Endothelial cell of umbilical vein (primary cell): ENCODE results near the gene UFD1. TPM values are rescaled to one million over a fixed set of nuclear protein-coding genes. Genes with fewer than 3 reads are reported as not detected.

Experiments
- BruUV-seq: library from RNA; stranded (reverse); fragments of 400-500 nt; replicated peaks from 2 replicates; lab custom pipeline; 2021; lab: Mats Ljungman, UMichigan
- CTCF ChIA-PET: fragments of 300-600, 350-600 bp; sonication (Branson Sonifier 250); formaldehyde crosslinking; loops from one replicate; lab custom pipeline; 2021; ENCODE audit warnings: antibody characterized with exemption, inconsistent platforms; lab: Charles Lee
- POLR2A ChIA-PET: fragments of 300-600, 350-600 bp; sonication (Branson Sonifier 250); formaldehyde crosslinking; loops from one replicate; lab custom pipeline; 2021; ENCODE audit warnings: antibody characterized with exemption, inconsistent platforms; lab: Charles Lee
- DNase-seq: peaks from one replicate; pipeline ENCODE4 v3.0.0-alpha.2; 2011; ENCODE audit warnings: low read depth, low spot score
- FAIRE-seq: peaks from 2 replicates; lab custom pipeline; 2011; peaks lifted over from hg19 to GRCh38; lab: Jason Lieb, UNC
- H2AFZ ChIP-seq: 2 replicates; pipeline ENCODE4 v1.6.0; 2012; ENCODE audit warnings: low read depth, low read length, control low read depth, inconsistent platforms
- H3K27ac ChIP-seq: 2 replicates; pipeline ENCODE4 v1.5.1; 2011; ENCODE audit warnings: low read depth, mild to moderate bottlenecking, control low read depth, low read length, moderate library complexity; ENCODE audit not compliant: insufficient read depth
- H3K27me3 ChIP-seq, 2 experiments: 2 replicates each; pipeline versions ENCODE4 v1.6.0 to v1.6.1; 2011; ENCODE audit warnings: low read length in 2 of 2, mixed read lengths in 1 of 2; ENCODE audit not compliant: control insufficient read depth in 2 of 2, insufficient read depth in 2 of 2
- H3K36me3 ChIP-seq, 2 experiments: 2 replicates in 1 of 2; 3 replicates in 1 of 2; pipeline ENCODE4 v1.5.1; 2011; ENCODE audit warnings: low read length in 2 of 2, mild to moderate bottlenecking in 1 of 2, moderate library complexity in 1 of 2; ENCODE audit not compliant: control insufficient read depth in 2 of 2, insufficient read depth in 2 of 2; ENCODE audit errors: extremely low read depth in 1 of 2
- H3K4me1 ChIP-seq: 3 replicates; pipeline ENCODE4 v1.5.1; 2011; ENCODE audit warnings: mild to moderate bottlenecking, low read length; ENCODE audit not compliant: control insufficient read depth, insufficient read depth; ENCODE audit errors: extremely low read depth
- H3K4me2 ChIP-seq: 2 replicates; pipeline ENCODE4 v1.6.1; 2011; ENCODE audit warnings: low read length, control low read depth, mixed read lengths; ENCODE audit not compliant: insufficient read depth
- H3K4me3 ChIP-seq, 3 experiments: fragments of 200-600 bp in 1 of 3; sonication (generic), shearing (Covaris generic) in 1 of 3; replicated peaks in 1 of 3; 2 replicates each; pipeline ENCODE4 v1.5.1; 2011 to 2016; ENCODE audit warnings: control low read depth in 3 of 3, low read length in 3 of 3, mild to moderate bottlenecking in 2 of 3, inconsistent platforms in 1 of 3, low read depth in 1 of 3, moderate library complexity in 1 of 3; ENCODE audit not compliant: insufficient read depth in 1 of 3
- H3K79me2 ChIP-seq: 2 replicates; pipeline ENCODE4 v1.6.0; 2012; ENCODE audit warnings: low read length, inconsistent platforms; ENCODE audit not compliant: control insufficient read depth, insufficient read depth
- H3K9ac ChIP-seq: replicated peaks from 2 replicates; pipeline ENCODE3; 2011; ENCODE audit warnings: low read length, control low read depth; ENCODE audit not compliant: insufficient read depth; ENCODE audit errors: extremely low read depth
- H3K9me1 ChIP-seq: replicated peaks from 3 replicates; pipeline ENCODE4 v1.6.0; 2011; ENCODE audit warnings: mild to moderate bottlenecking, low read length; ENCODE audit not compliant: control insufficient read depth, insufficient read depth; ENCODE audit errors: extremely low read depth
- H3K9me3 ChIP-seq: replicated peaks from 2 replicates; pipeline ENCODE4 v1.5.1; 2012; ENCODE audit warnings: low read length, inconsistent platforms; ENCODE audit not compliant: control insufficient read depth, insufficient read depth
- H4K20me1 ChIP-seq: replicated peaks from 2 replicates; pipeline ENCODE3; 2011; ENCODE audit warnings: mild to moderate bottlenecking, low read length; ENCODE audit not compliant: control insufficient read depth, insufficient read depth; ENCODE audit errors: extremely low read depth
- CTCF ChIP-seq, 2 donors: IDR thresholded peaks; 1 replicate in 1 of 2; 2 replicates in 1 of 2; pipeline ENCODE4 v1.5.1; 2011; ENCODE audit warnings: low read length in 2 of 2, mild to moderate bottlenecking in 2 of 2, moderate library complexity in 2 of 2, control low read depth in 1 of 2, inconsistent platforms in 1 of 2, low read depth in 1 of 2; ENCODE audit not compliant: insufficient read depth in 1 of 2; ENCODE audit errors: extremely low read depth in 1 of 2
- EZH2 ChIP-seq: IDR thresholded peaks from 2 replicates; pipeline ENCODE4 v1.6.1; 2012; ENCODE audit warnings: borderline replicate concordance, low read depth, mild to moderate bottlenecking, moderate library complexity, low read length, inconsistent platforms; ENCODE audit not compliant: severe bottlenecking
- FOS ChIP-seq: IDR thresholded peaks from 2 replicates; pipeline ENCODE4 v1.6.1; 2011; ENCODE audit warnings: mild to moderate bottlenecking, low read length, moderate library complexity, borderline replicate concordance; ENCODE audit not compliant: insufficient read depth
- GATA2 ChIP-seq: IDR thresholded peaks from 2 replicates; pipeline ENCODE4 v1.7.0; 2011; ENCODE audit warnings: low read depth, mild to moderate bottlenecking, moderate library complexity, mixed read lengths, low read length; ENCODE audit not compliant: insufficient read length, insufficient read depth
- JUN ChIP-seq: IDR thresholded peaks from 2 replicates; pipeline ENCODE4 v1.6.1; 2011; ENCODE audit warnings: borderline replicate concordance, low read depth; ENCODE audit not compliant: insufficient read length, insufficient read depth
- MAX ChIP-seq: IDR thresholded peaks from 2 replicates; pipeline ENCODE4 v1.6.1; 2011; ENCODE audit not compliant: insufficient read depth, insufficient read length
- MYC ChIP-seq: IDR thresholded peaks from one replicate; pipeline ENCODE4 v1.6.1; 2011; ENCODE audit warnings: mild to moderate bottlenecking, low read depth, low read length
- POLR2A ChIP-seq: IDR thresholded peaks from 2 replicates; pipeline ENCODE4 v1.6.1; 2012; ENCODE audit warnings: low read depth, mild to moderate bottlenecking, control low read depth, low read length
- POLR2AphosphoS5 ChIP-seq: IDR thresholded peaks from 2 replicates; pipeline ENCODE4 v1.6.1; 2012; ENCODE audit warnings: low read depth, mild to moderate bottlenecking, control low read depth, low read length, moderate library complexity; ENCODE audit not compliant: insufficient read depth
- dilution Hi-C: fragments of 300-500 bp; cut with MboI; formaldehyde crosslinking; loops from one replicate; pipeline ENCODE4 v1.15.0; 2019; ENCODE audit warnings: low sequenced_read_pairs; ENCODE audit not compliant: extremely low pct_ligation_motif_present
- intact Hi-C: fragments of 100-400 bp; cut with micrococcal nuclease; formaldehyde crosslinking; loops from one replicate; pipeline ENCODE4 v1.10.0; 2022
- polyA plus RNA-seq, 4 experiments: library from polyadenylated mRNA; depleted of rRNA in 3 of 4; stranded (reverse) in 3 of 4; unstranded in 1 of 4; fragments of >200 nt; gene quantifications; 2 replicates each; pipeline versions ENCODE4 v1.2.1 to v1.2.3, GENCODE V29; 2011 to 2012; ENCODE audit warnings: missing spikeins in 1 of 4
- total RNA-seq: library from RNA; stranded (reverse); gene quantifications from 2 replicates; pipeline ENCODE4 v1.2.3, GENCODE V29; 2021

The UFD1 gene
- total and polyA plus RNA-seq, 2 donors (not counting 3 experiments of a cell fraction or from before 2014, with no cell fraction given): 127 to 228 TPM

- H4K20me1 ChIP-seq: no peaks in the 10 kb centered on the region
- DNase-seq: no peak
- H3K9ac ChIP-seq: no peak overlapping the region
- H3K9me1 ChIP-seq: no peaks in the 10 kb centered on the region
- H3K36me3 ChIP-seq: peaks cover 6 to 7% of the 10 kb centered on the region in 2 experiments
- H3K4me3 ChIP-seq: no peak overlapping the region
- BruUV-seq: no TSS peak
- no peak for FAIRE-seq
- ChIA-PET POLR2A (no interaction called here), CTCF (no interaction called here)
- H3K27ac ChIP-seq: no peak overlapping the region
- no peak overlapping the region for H3K4me2 ChIP-seq
- no peaks in the 10 kb centered on the region for H3K4me1 ChIP-seq
- peaks cover 62% of the 10 kb centered on the region for H3K79me2 ChIP-seq
- H2AFZ ChIP-seq: no peak overlapping the region
- H3K27me3 ChIP-seq: no peaks in the 10 kb centered on the region
- TF ChIP-seq EZH2 (no peak), JUN (no peak), FOS (no peak), POLR2AphosphoS5 (no peak), MAX (no peak), GATA2 (no peak), MYC (no peak), POLR2A (no peak), CTCF (IDR thresholded peaks at IDR 0.05; ENCODE audit: extremely low read depth in 1 of 2, insufficient read depth in 1 of 2, low read depth in 1 of 2, low read length in 2 of 2) (no peak)
- H3K9me3 ChIP-seq: no peaks in the 10 kb centered on the region
- intact Hi-C loops: no loop called here
- dilution Hi-C loops: no loop called here
Measured at GRCh38 chr22:19412478-19412877, 66.5 kb downstream of the UFD1 start.
